HG03159 (cell line): Measurements from ENCODE around the gene VAMP2.

Experiments used
- ATAC-seq: cut with Tn5 transposase; IDR thresholded peaks from one replicate; pipeline ENCODE4 v1.9.1; 2021; ENCODE audit warnings: mild to moderate bottlenecking, moderate library complexity; ENCODE audit not compliant: unreplicated experiment

The VAMP2 gene

GRCh38 chr17:8143581-8144400, 19.0 kb downstream of the VAMP2 start:
- no peak for ATAC-seq

GRCh38 chr17:8142887-8143580, 19.7 kb downstream of the VAMP2 start:
- ATAC-seq, result no peak

DNA sequence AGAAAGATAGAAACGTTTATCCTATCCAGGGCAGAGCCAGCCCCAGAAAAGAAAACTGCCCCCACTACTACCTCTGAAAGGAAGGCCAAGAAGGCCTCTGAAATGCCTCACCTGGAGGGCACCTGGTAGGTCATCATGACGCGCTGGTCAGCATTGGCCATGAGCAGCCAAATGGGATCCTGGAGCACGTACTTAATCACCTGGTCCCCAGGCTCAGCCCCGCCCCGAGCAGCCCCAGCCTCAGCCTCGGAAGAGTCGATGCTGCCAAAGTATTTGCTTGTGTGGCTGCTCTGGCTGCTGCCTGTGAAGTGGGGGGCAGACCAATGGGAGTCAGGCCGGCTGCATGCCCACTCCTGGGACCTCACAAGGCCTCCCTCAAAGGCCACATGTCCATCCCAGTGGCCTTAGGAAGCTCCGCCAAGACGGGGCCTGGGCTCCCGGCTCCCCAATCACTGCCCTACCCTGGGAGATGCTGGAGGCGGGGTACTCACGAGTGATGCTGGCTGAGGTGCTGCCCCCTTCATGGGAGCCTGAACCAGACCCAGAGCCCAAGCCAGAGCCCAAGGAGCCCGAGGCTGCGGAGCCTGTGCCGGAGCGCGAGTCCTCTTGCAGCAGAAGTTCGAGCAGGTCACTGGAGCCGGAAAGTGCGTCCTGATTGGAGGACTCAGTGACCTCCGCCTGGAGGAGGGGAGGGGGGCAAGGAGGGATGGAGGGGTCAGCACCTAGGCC, 20.4 kb downstream of the VAMP2 start:
- ATAC-seq, result no peak

GRCh38 chr17:8141741-8142140, 21.0 kb downstream of the VAMP2 start:
- no peak for ATAC-seq

DNA sequence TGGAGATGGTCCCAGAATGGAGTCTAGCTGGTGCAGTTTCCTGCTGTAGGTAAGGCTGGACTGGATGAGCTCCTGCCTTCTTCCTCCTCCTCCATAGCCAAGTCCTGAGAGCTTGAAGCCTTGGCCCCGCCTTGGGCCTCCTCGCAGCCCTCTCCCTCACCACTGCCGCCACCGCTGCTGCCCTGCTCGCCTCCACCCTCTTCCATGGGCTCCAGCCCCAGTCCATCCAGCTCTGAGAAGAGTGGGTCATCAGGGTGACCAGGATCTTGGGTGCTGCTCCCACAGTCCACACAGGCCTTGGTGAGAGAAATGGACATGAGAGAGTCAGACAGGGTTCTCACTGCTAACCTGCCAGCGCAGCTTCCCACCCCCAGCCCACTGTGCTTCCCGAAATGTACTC, 21.7 kb downstream of the VAMP2 start:
- no peak for ATAC-seq

DNA sequence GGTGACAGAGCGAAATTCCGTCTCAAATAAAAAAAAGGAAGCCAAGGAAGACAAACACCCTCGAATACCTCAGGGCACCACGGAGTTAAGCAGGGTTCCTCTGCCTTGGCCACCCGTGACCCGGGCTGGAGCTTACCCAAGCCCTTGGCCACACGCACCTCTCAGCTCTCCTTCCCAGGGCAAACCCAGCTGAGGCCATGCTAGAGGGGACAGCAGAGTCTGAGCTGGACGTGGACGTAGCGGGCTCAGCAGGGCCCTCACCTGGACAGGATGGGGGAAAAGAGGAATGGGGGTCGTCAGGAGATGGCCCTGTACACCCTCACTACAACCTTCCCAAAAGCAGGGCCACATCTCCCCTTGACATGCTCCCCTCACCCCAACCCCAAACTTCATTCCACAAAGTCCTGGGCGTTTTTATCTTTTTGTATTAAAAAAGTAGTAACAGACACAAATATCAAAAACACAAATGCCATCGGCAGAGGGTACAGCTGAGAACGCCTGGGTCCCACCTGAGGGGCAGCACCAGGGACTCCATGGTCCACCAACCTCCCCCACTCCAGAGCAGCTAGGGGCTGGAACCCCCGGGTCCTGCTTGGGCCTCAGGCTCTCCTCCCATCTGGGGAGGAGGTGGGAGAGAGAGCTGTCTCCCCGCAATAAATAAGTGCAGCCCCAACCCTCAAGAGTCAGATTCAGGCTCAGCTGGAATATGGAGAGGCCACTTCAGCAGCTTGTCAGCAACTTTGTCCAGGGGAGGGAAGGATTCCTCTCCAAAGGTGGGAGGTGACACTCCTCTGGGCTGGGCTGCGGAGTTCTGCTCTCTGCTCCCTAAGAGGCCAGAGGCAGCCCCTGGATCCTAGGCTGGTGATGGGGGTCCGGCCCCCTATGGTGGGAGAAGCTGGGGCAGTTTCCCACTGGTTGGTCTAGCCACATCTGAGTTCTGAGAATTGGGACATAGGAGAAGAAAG, 22.4 kb downstream of the VAMP2 start:
- ATAC-seq, result no peak

GRCh38 chr17:8138672-8139371, 23.9 kb downstream of the VAMP2 start:
- ATAC-seq, result peak; percentile 74

DNA sequence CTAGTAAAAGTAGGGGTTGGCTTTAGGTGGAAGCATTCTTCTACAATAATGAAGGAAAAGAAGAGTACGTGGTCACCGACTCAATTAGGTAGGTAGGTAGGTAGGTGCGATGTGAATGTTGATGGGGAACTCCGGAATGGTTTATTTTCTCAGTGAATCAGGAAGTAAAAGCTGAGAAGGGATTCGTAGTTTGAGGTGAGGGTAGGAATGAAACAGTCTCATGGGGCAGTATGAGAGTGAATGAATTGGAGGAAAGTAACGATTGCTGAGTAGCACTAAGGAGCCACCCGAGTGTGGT, 24.4 kb downstream of the VAMP2 start:
- no peak for ATAC-seq

DNA sequence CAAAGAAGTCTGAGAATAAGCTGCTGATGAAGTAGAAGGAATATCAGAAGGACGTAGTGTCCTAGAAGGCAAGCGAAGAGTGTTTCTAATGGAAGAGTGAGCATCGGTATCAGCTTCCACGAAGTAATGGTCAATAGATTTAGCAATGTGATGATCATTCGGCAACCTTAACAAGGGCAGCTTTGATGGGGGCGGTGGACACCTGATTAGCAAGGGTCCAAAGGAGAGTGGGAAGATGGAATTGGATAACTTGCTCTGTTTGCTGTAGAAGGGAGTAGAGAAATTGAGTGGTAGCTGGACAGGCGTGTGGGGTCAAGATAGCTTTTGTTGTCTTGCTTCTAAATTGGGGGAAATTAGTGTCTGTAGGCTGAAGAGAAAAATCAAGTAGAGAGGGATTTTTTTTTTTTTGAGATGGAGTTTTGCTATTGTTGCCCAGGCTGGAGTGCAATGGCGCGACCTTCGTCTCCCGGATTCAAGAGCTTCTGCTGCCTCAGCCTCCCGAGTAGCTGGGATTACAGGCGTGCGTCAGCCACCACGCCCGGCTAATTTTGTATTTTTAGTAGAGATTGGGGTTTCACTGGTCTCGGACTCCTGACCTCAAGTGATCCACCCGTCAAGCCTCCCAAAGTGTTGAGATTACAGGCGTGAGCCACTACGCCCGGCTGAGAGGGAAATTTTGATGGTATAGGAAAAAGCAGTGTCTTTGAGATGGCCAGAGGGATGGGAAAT, 24.9 kb downstream of the VAMP2 start:
- ATAC-seq, result no peak

DNA sequence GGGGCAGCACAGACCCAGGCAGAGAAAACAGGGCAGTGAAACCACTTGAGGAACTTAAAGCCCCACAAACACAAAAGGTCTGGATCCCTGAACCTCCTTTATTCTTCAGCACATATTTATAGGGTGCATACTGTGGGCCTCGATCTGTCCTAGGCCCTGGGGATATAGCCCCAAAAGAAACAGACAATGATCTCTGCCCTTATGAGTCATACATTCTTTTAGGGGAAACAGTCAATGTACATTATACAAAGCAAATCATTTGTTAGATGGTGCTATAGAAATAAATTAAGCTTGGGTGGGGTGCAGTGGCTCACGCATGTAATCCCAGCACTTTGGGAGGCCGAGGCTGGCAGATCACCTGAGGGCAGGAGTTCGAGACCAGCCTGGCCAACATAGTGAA, 28.8 kb downstream of the VAMP2 start:
- no peak for ATAC-seq

GRCh38 chr17:8133399-8133798, 29.3 kb downstream of the VAMP2 start:
- ATAC-seq, result no peak

GRCh38 chr17:8131844-8132441, 30.8 kb downstream of the VAMP2 start:
- ATAC-seq, result no peak

GRCh38 chr17:8128125-8128784, 34.5 kb downstream of the VAMP2 start:
- ATAC-seq, result no peak

GRCh38 chr17:8126491-8127066, 36.2 kb downstream of the VAMP2 start:
- ATAC-seq, result no peak

GRCh38 chr17:8125947-8126490, 36.7 kb downstream of the VAMP2 start:
- no peak for ATAC-seq

DNA sequence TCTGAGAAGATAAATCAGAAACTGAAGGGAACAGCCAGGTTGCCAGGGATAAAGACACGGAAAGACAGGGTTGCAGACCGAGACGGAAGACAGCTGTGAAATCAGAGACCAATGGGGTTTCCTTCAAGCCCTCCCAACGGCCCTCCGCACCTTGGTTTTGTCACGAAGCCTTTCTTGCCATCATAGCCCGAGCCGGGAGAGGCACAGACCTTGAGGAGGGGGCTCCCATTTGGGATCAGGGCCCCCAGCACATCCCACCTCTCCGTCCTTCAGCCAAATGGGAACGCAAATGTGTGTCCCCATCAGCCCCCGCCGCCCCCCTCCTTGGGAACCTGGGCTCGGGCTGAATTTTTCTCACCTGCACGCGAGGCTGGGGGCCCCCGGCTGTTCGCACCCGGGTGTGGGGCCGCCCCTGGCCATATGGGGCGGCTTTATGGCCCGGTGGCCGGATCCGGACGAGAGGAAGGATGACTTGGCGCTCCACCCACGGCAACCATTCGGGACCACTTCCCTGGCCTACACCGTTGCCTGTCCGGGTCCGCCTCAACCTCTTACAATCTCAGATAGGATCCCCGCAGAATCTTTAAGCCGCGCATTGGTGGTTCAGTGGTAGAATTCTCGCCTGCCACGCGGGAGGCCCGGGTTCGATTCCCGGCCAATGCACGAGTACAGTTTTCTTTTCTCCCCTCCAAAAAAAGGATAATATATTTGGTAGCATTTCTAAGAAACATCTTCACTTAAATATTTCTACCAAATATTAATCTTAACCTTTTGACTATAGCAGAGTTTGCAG, 37.4 kb downstream of the VAMP2 start:
- ATAC-seq, result no peak
